Activated gamma-delta T cell (primary cell): Measurements from ENCODE around the gene DDIT3.

Source experiments
- DNase-seq: peaks from one replicate; lab custom pipeline; 2025; lab: John Stamatoyannopoulos, UW

The DDIT3 gene

DNA sequence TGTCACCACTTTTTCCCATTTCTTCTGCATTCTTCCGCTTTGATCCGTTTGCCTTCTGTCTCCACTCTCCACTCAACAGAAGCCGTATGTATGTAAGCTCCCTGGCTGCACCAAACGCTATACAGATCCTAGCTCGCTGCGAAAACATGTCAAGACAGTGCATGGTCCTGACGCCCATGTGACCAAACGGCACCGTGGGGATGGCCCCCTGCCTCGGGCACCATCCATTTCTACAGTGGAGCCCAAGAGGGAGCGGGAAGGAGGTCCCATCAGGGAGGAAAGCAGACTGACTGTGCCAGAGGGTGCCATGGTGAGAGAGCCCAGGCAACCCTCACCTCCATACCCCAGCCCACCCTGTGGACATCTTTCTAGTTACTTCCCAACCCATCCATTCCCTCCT is 52.4 kb downstream of the DDIT3 start:
- DNase-seq = no peak

DNA sequence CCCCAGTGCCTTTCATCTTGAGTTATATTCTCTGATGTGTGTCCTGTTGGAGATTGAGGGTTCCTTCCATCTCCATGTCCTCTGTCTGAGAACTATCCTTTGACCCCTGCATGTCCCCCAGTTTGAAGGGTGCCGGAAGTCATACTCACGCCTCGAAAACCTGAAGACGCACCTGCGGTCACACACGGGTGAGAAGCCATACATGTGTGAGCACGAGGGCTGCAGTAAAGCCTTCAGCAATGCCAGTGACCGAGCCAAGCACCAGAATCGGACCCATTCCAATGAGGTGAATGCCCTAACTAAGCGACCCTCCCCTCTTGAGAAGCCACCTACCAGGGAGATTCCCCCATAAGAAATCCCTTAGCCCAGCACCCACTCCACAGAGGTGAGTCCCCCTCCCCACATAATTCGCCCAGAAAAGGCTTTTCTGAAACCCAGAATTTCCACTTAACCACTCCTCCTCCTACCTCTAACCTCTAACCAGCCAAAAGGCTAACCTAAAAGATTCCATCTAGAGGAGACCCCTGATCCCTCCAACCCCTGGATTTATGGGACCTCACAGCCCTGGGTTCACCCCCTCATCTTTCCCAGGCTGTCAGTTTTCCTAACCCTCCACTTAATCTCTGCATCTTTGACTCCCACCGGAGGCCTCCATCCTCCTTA is 53.0 kb downstream of the DDIT3 start:
- no peak for DNase-seq
